Activated CD8-positive, alpha-beta memory T cell treated with anti-CD3 and anti-CD28 coated beads, Interleukin-2, amount 10 ng/mL, durations not matched to agents 7 days and 5 days (primary cell): ENCODE data around the gene CACNA2D4. TPM values are rescaled to one million over a fixed set of nuclear protein-coding genes. Genes with fewer than 3 reads are reported as not detected.

Experiments used
- ATAC-seq: fragments of 150-1000 bp; cut with Tn5 transposase; one replicate; pipeline ENCODE4 v1.10.0; 2021; ENCODE audit warnings: moderate library complexity
- CTCF ChIA-PET: fragments of 350-600 bp; sonication (Branson Sonifier 250); formaldehyde crosslinking; loops from one replicate; lab custom pipeline; 2021; ENCODE audit warnings: antibody characterized with exemption; lab: Charles Lee
- DNase-seq: peaks from one replicate; pipeline ENCODE4 v3.0.0-alpha.2; 2020
- H3K27ac Mint-ChIP-seq: one replicate; pipeline ENCODE4 v1.8.0; 2021; ENCODE audit warnings: mild to moderate bottlenecking, mixed read lengths
- H3K27me3 Mint-ChIP-seq: one replicate; pipeline ENCODE4 v1.8.0; 2021; ENCODE audit warnings: mixed read lengths
- H3K36me3 Mint-ChIP-seq: one replicate; pipeline ENCODE4 v1.8.0; 2021; ENCODE audit warnings: mild to moderate bottlenecking, mixed read lengths
- H3K4me1 Mint-ChIP-seq: one replicate; pipeline ENCODE4 v1.8.0; 2021; ENCODE audit warnings: mixed read lengths
- H3K4me3 Mint-ChIP-seq: one replicate; pipeline ENCODE4 v1.8.0; 2021; ENCODE audit warnings: mild to moderate bottlenecking, moderate library complexity, mixed read lengths
- H3K9me3 Mint-ChIP-seq: one replicate; pipeline ENCODE4 v1.8.0; 2022; ENCODE audit warnings: low read depth, mixed read lengths
- total RNA-seq, 2 experiments: library from RNA; stranded (reverse); gene quantifications; one replicate each; pipeline ENCODE4 v1.2.3, GENCODE V29; 2021

CACNA2D4 gene
- total RNA-seq, 2 experiments from 2014 or later = 5.9 to 8.2 TPM

DNA sequence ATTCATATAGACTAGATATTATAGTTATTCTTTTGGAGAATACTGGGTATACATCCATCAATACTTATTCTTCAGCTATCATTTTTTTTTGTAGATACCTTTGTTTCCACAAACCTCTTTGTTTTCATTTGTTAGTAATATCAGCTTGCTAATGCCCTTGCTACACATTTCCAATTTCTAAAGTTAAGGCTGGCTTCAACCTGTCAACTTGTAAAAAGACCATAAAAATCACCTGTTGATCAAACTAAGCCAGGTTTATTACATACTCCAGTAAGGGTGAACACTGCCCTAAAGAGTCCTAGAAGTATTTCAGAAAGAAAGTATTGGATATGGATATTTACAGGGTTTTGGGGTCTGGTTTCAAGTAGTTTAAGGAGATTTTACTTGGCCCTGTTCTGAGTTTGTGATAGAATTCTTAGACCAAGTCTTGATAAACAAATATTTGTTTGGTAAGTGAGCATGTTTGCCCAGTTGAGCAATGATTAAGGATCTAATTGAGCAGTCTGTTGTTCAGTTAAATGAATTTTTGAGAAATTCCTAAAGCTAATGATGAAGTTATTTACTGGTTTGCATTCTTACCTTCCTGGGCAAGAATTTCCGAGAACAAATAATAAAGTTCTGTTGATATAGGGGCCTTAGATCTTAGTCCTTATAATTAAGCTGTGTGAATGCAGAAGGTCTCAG, 150.9 kb downstream of the CACNA2D4 start:
- H3K36me3 Mint-ChIP-seq = peaks cover 3% of the 10 kb centered on the region
- no peak overlapping the region for H3K27ac Mint-ChIP-seq
- CTCF ChIA-PET = interaction anchor here (0.7 to 1.5 kb wide), 5 partner anchors 23 to 172 kb away, joined by 3 to 12 read pairs (median 3); no protein-coding TSS in a partner anchor
- ATAC-seq (no peak), DNase-seq (no peak)
- no peak overlapping the region for H3K4me3 Mint-ChIP-seq
- H3K9me3 Mint-ChIP-seq = no peaks in the 10 kb centered on the region
- no peaks in the 10 kb centered on the region for H3K4me1 Mint-ChIP-seq
- no peaks in the 10 kb centered on the region for H3K27me3 Mint-ChIP-seq

DNA sequence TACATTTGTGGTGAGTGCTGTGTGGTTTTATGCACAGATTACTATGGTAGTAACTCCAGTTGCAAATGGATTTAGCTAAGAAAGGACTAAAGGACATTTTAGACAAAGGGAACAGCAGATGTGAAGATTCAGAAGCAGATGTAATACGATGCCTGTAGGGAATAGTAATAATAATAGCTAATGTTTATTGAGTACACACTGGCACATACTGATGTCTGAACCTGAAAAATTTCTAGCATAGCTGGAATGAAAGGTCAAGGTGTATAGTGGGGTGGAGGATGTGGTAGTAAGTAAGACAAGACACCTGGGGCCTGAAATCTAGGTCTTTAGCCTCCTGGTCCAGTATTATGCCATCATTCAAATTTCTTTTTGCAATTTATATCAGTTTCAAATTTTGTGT, 152.3 kb downstream of the CACNA2D4 start:
- Mint-ChIP-seq H3K36me3 (peaks cover 3% of the 10 kb centered on the region), H3K9me3 (no peaks in the 10 kb centered on the region), H3K4me1 (no peaks in the 10 kb centered on the region), H3K27me3 (no peaks in the 10 kb centered on the region), H3K4me3 (no peak overlapping the region), H3K27ac (no peak overlapping the region)
- CTCF ChIA-PET = interaction anchor here (1.5 to 1.7 kb wide), 2 partner anchors 25 to 113 kb away, joined by 5 to 12 read pairs; no protein-coding TSS in a partner anchor
- DNase-seq = no peak
- ATAC-seq = no peak

DNA sequence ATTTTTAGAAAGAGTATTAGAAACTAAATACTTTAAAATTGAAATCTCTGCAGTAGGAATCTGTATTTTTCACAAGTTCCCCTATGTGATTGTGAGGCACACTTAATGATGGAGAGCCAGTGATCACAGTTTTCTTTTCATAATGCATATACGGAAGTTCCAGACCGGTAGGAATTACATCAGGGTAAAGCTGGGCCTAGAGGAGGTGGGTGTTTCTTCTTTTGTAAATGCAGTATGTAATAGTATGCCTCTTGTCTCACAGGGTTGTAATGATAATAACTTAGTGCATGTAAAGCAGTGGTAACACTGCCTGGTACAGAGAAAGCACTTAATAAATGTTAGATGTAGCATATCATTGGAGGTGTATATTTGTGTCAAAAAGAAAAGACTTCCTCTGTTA, 155.3 kb downstream of the CACNA2D4 start:
- ATAC-seq (no peak), DNase-seq (no peak)
- Mint-ChIP-seq H3K36me3 (peaks cover 17% of the 10 kb centered on the region), H3K27ac (no peak overlapping the region), H3K9me3 (no peaks in the 10 kb centered on the region), H3K4me1 (peaks cover 4% of the 10 kb centered on the region), H3K4me3 (no peak overlapping the region), H3K27me3 (no peaks in the 10 kb centered on the region)
- CTCF ChIA-PET = no interaction called here

- H3K9me3 Mint-ChIP-seq = no peaks in the 10 kb centered on the region
- H3K4me1 Mint-ChIP-seq = peaks cover 4% of the 10 kb centered on the region
- no peak for DNase-seq
Observed at GRCh38 chr12:1761857-1762256, 156.6 kb downstream of the CACNA2D4 start.

GRCh38 chr12:1760566-1761382, 157.7 kb downstream of the CACNA2D4 start:
- Mint-ChIP-seq H3K4me1 (peaks cover 4% of the 10 kb centered on the region), H3K27me3 (no peaks in the 10 kb centered on the region), H3K27ac (no peak overlapping the region), H3K36me3 (peaks cover 32% of the 10 kb centered on the region), H3K9me3 (no peaks in the 10 kb centered on the region), H3K4me3 (no peak overlapping the region)
- no peak for ATAC-seq
- no peak for DNase-seq
- CTCF ChIA-PET = interaction anchor here (0.6 to 1.1 kb wide), 2 partner anchors 108 to 126 kb away, joined by 3 read pairs; no protein-coding TSS in a partner anchor

More at GRCh38 chr12:1761857-1762256, 156.6 kb downstream of the CACNA2D4 start:
- no peak overlapping the region for H3K4me3 Mint-ChIP-seq
- CTCF ChIA-PET = interaction anchor here (1.1 kb wide), 1 partner anchor 128 kb away, joined by 3 read pairs; no protein-coding TSS in a partner anchor
- peaks cover 25% of the 10 kb centered on the region for H3K36me3 Mint-ChIP-seq
- H3K27me3 Mint-ChIP-seq = no peaks in the 10 kb centered on the region
- H3K27ac Mint-ChIP-seq = no peak overlapping the region
- ATAC-seq = no peak

DNA sequence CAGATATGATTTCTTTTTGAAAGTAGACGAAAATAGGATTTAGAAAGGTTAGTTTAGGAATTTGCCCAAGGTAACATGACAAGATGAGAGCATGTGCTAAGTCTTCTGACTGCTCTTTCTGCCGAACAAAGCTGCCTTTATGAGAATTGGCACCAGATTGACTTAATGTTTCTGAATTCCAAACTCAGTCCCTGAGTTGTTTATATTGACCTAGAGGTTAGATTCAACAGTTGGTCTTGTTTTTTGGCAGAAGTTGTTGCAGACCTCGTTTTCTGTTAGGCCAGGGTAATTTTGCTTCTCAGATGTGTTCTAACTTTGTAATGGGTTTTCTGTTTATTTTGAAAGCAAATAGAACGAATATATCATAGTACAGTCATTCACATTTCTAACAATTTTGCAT, 159.6 kb downstream of the CACNA2D4 start:
- peaks cover 41% of the 10 kb centered on the region for H3K36me3 Mint-ChIP-seq
- CTCF ChIA-PET = no interaction called here

DNA sequence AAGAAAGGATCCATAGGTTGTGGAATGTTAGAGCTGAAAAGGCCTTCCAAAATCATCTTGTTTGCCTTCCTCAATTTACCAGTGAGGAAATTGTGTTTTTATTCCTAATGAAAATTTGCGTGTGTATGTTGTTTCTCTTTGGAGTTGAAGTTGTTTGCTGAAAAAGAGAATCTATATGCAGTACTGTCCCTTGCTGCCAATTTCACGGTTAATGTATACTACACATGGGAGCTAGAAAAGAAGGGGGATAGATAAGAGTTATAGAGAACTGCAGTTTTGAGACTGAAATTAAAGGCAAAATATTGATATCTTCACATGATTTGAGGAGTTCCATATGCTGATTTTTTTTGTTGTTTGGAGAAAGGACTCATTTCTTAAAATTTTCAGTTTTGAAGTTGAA, 160.1 kb downstream of the CACNA2D4 start:
- Mint-ChIP-seq H3K9me3 (no peaks in the 10 kb centered on the region), H3K36me3 (peaks cover 41% of the 10 kb centered on the region), H3K4me1 (peaks cover 4% of the 10 kb centered on the region), H3K27me3 (no peaks in the 10 kb centered on the region), H3K27ac (no peak overlapping the region), H3K4me3 (no peak overlapping the region)
- no peak for DNase-seq
- no peak for ATAC-seq
- CTCF ChIA-PET = no interaction called here

More for the DNA sequence above, 159.6 kb downstream of the CACNA2D4 start:
- Mint-ChIP-seq H3K4me3 (no peak overlapping the region), H3K27ac (no peak overlapping the region), H3K4me1 (peaks cover 4% of the 10 kb centered on the region), H3K27me3 (no peaks in the 10 kb centered on the region), H3K9me3 (no peaks in the 10 kb centered on the region)
- ATAC-seq = no peak
- no peak for DNase-seq

DNA sequence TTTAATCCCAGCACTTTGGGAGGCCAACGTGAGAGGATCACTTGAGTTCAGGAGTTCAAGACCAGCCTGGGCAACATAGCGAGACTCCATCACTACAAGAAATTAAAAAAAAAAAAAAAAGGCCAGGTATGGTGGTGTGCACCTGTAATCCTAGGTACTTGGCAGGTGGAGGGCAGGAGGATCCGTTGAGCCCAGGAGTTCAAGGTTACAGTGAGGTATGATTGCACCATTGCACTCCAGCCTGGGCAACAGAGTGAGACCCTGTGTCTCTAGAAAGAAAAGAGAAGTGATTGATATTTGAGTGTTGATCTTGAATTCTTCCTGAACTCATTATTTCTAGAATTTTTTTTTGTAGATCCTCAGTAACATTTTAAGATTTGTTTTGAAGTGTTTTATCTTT, 168.2 kb downstream of the CACNA2D4 start:
- H3K4me1 Mint-ChIP-seq = no peaks in the 10 kb centered on the region
- no peak for DNase-seq
- no peak overlapping the region for H3K4me3 Mint-ChIP-seq
- ATAC-seq = no peak
- H3K36me3 Mint-ChIP-seq = peaks cover 47% of the 10 kb centered on the region
- H3K27ac Mint-ChIP-seq = no peak overlapping the region
- CTCF ChIA-PET = interaction anchor here (0.7 kb wide), 1 partner anchor 249 kb away, joined by 3 read pairs; no protein-coding TSS in a partner anchor
- H3K27me3 Mint-ChIP-seq = no peaks in the 10 kb centered on the region
- peaks cover 20% of the 10 kb centered on the region for H3K9me3 Mint-ChIP-seq

GRCh38 chr12:1749019-1749418, 169.4 kb downstream of the CACNA2D4 start:
- ATAC-seq = no peak
- CTCF ChIA-PET = no interaction called here
- DNase-seq = no peak
- peaks cover 20% of the 10 kb centered on the region for H3K9me3 Mint-ChIP-seq
- no peaks in the 10 kb centered on the region for H3K4me1 Mint-ChIP-seq
- no peak overlapping the region for H3K27ac Mint-ChIP-seq
- H3K4me3 Mint-ChIP-seq = no peak overlapping the region
- peaks cover 45% of the 10 kb centered on the region for H3K36me3 Mint-ChIP-seq
- H3K27me3 Mint-ChIP-seq = no peaks in the 10 kb centered on the region

- ATAC-seq (no peak), DNase-seq (no peak)
- CTCF ChIA-PET = no interaction called here
- no peak overlapping the region for H3K27ac Mint-ChIP-seq
- no peak overlapping the region for H3K4me3 Mint-ChIP-seq
- H3K4me1 Mint-ChIP-seq = no peaks in the 10 kb centered on the region
- H3K9me3 Mint-ChIP-seq = peaks cover 20% of the 10 kb centered on the region
- no peaks in the 10 kb centered on the region for H3K27me3 Mint-ChIP-seq
- peaks cover 52% of the 10 kb centered on the region for H3K36me3 Mint-ChIP-seq
Observed at GRCh38 chr12:1747609-1748008, 170.8 kb downstream of the CACNA2D4 start.

DNA sequence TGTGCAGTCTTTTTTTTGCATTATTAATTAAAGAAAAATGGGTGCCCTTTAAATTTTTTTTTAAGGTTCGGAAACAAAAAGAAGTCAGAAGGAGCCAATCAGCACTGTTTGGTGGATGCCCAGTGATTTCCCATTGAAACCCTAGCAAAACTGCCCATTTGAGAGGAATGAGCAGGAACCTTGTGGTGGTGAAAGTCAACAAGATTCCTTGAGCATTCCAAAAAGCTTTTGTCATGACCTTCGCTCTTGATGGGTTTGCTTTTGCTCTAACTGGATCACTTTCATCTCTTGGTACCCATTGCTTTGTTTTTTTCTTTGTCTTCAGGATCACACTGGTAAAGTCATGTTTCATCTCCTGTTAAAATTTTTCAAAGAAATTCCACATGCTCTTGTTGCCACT, 173.5 kb downstream of the CACNA2D4 start:
- ATAC-seq (no peak), DNase-seq (no peak)
- H3K27ac Mint-ChIP-seq = no peak overlapping the region
- peaks cover 20% of the 10 kb centered on the region for H3K9me3 Mint-ChIP-seq
- H3K4me1 Mint-ChIP-seq = no peaks in the 10 kb centered on the region
- CTCF ChIA-PET = no interaction called here
- H3K36me3 Mint-ChIP-seq = peaks cover 54% of the 10 kb centered on the region
- no peak overlapping the region for H3K4me3 Mint-ChIP-seq
- H3K27me3 Mint-ChIP-seq = no peaks in the 10 kb centered on the region
